GM19240 (cell line): ENCODE measurements around the gene PCDHAC1.
"Not testable (repeated sequence)": the region's sequence is repeated elsewhere in the genome, so short reads cannot be mapped to it uniquely, and the experiment has no call there.

Source experiments
- DNase-seq: peaks from one replicate; pipeline ENCODE4 v3.0.0; 2011; ENCODE audit warnings: low spot score; ENCODE audit not compliant: insufficient read length

PCDHAC1 gene

GRCh38 chr5:140925806-140926442 lies at the start of gene PCDHAC1:
Gene PCDHAC1, plus strand, starts transcription at chr5:140926299. Its CDS starts 594 bp downstream, at chr5:140926893.
- DNase-seq: no peak

DNA sequence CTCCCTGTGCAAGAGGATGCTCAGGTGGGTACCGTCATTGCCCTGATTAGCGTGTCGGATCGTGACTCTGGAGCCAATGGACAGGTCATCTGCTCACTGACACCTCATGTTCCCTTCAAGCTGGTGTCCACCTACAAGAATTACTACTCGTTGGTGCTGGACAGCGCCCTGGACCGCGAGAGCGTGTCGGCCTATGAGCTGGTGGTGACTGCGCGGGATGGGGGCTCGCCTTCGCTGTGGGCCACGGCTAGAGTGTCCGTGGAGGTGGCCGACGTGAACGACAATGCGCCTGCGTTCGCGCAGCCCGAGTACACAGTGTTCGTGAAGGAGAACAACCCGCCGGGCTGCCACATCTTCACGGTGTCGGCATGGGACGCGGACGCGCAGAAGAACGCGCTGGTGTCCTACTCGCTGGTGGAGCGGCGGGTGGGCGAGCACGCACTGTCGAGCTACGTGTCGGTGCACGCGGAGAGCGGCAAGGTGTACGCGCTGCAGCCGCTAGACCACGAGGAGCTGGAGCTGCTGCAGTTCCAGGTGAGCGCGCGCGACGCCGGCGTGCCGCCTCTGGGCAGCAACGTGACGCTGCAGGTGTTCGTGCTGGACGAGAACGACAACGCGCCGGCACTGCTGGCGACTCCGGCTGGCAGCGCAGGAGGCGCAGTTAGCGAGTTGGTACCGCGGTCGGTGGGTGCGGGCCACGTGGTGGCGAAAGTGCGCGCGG lies 49.4 kb upstream of the PCDHAC1 start:
- not testable (repeated sequence) for DNase-seq

DNA sequence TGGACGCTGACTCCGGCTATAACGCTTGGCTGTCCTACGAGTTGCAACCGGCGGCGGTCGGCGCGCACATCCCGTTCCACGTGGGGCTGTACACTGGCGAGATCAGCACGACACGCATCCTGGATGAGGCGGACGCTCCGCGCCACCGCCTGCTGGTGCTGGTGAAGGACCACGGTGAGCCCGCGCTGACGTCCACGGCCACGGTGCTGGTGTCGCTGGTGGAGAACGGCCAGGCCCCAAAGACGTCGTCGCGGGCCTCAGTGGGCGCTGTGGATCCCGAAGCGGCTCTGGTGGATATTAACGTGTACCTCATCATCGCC lies 48.9 kb upstream of the PCDHAC1 start:
- no peak for DNase-seq

DNA sequence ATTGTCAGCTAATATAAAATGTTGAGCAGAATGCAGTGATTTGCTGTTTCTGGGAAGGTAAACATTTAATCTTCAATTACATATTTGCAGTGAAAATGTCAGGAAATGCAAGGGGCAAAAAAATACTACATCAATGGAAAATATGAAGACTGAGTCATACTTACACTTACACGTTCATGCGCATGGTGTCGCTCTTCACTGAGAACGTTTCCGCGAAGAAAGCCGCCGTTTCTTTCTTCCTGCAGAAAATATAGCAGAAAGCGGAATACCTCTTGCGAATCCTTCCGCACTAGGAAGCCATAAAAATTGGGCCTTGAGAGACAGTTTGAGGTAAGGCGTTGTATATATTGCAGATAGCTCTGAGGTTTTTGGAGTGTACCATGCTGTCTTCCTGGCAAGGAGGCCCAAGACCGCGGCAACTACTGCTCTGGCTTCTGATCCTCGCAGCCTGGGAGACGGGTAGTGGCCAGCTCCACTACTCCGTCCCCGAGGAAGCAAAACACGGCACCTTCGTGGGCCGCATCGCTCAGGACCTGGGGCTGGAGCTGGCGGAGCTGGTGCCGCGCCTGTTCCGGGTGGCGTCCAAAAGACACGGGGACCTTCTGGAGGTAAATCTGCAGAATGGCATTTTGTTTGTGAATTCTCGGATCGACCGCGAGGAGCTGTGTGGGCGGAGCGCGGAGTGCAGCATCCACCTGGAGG lies 44.1 kb upstream of the PCDHAC1 start, which contains the start of gene PCDHA13:
Gene PCDHA13 (plus strand): TSS at position 236 of the 702 bp plus-strand sequence. CDS start 145 bp downstream, at position 381.
- DNase-seq: no peak

DNA sequence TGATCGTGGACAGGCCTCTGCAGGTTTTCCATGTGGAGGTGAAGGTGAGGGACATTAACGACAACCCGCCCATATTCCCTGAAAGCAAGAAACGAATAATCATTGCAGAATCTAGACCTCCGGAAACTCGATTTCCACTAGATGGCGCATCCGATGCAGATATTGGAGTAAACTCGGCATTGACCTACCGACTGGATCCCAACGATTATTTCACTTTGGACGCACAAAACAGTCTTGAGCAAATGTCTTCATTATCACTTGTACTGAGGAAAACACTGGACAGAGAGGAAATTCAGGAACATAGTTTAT lies 43.6 kb upstream of the PCDHAC1 start:
- DNase-seq: no peak

GRCh38 chr5:140883373-140883772 lies 42.7 kb upstream of the PCDHAC1 start:
- DNase-seq: no peak

DNA sequence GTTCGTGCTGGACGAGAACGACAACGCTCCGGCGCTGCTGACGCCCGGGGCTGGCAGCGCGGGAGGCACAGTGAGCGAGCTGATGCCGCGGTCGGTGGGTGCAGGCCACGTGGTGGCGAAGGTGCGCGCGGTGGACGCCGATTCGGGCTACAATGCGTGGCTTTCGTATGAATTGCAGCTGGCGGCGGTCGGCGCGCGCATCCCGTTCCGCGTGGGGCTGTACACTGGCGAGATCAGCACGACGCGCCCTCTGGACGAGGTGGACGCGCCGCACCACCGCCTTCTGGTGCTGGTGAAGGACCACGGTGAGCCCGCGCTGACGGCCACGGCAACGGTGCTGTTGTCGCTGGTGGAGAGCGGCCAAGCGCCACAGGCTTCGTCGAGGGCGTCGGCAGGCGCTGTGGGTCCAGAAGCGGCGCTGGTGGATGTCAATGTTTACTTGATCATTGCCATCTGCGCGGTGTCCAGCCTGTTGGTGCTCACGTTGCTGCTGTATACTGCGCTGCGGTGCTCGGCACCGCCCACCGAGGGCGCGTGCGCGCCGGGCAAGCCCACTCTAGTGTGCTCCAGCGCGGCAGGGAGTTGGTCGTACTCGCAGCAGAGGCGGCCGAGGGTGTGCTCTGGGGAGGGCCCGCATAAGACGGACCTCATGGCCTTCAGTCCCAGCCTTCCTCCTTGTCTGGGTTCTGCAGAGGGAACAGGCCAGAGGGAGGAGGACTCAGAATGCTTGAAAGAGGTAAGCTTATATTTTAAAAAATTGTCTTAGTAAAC lies 42.0 kb upstream of the PCDHAC1 start:
- DNase-seq: no peak

- no peak for DNase-seq
Observed at GRCh38 chr5:140916325-140916724, 9.8 kb upstream of the PCDHAC1 start.

DNA sequence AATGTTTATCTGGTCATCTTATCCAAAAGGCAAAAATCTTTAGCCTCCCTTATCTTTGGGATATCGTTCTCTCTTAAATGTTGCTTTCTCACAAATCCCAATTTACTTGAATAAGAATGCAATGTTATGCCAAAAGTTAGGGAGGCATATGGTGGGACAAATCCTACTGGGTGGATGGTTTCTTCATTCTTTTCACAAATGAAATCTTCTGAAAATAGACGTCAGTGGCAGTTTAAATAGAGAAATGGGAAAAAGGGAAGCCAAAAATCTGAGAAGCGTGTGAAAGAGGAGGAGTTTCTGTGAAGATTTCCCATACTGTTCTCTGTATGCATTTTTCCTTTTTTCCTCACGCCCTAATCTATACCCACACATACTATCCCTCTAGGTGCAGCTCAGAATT lies 2.5 kb upstream of the PCDHAC1 start:
- DNase-seq: no peak

- DNase-seq: no peak
Observed at GRCh38 chr5:140926443-140927227, 536 bp downstream of the PCDHAC1 start.

DNA sequence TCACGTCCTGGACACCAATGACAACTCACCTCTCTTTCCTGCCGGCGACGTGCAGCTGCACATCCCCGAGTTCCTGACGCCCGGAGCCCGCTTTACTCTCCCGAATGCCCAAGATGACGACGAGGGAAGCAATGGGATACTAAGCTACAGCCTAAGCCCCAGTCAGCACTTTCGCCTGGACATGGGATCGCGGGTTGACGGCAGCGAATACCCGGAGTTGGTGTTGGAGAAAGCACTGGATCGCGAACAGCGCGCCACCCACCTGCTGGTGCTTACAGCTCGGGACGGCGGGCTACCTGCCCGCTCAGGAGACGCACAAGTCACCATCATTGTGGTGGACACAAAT lies 1.1 kb downstream of the PCDHAC1 start:
- no peak for DNase-seq

DNA sequence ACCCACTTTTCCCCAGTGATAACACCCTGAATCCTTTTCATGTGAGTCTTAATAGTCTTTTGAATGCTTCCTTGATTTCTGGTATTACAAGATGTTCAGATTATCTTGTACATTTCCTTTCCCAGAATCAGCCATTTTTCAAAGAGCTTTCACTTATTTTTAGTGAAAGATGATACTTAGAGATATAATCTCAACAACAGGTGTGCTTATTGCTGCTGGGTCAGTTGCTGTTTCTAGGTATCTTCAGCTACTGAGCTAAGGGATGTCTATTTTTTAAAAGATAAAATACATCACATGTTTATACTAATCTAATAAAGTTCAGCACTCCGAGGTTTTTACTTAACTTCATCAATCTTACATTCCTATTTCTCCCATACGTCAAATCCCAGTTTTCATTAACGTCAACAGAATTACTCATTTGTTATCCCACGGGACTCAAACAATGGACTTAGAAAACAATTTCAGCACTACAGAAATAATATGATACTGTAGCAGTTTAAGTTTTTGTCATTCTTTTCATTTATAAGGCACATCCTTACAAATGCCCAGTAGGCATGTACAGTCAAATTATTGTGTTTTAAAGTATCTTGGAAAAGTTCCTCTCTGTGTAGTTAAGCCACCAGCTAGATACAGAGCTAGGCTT lies 9.0 kb downstream of the PCDHAC1 start:
- no peak for DNase-seq

DNA sequence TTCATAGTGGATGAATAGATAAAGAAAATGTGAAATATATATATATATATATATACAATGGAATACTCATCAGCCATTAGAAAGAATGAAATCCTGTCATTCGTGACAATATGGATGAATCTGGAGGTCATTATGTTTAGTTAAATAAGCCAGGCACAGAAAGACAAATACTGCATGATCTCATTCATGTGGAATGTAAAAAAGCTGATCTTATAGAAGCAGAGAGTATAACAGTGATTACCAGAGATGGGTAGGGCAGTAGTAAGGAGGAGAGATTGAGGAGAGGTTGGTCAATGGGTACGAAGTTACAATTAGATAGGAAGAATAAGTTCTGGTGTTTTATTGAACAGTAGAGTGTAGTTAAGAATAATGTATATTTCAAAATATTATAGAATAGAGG lies 20.5 kb downstream of the PCDHAC1 start:
- DNase-seq: no peak

DNA sequence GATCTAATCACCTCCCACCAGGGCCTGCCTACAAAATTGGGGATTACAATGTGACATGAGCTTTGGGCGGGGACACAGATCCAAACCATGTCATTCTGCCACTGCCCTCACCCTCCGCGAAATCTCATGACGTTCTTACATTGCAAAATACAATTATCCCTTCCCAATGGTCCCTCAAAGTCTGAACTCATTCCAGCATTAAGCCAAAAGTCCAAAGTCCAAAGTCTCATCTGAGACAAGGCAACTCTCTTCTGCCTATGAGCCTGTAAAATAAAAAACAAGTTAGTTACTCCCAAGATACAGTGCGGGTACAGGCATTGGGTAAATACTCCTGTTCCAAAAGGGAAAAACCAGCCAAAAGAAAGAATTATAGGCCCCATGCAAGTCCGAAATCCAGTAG lies 25.5 kb downstream of the PCDHAC1 start:
- no peak for DNase-seq

GRCh38 chr5:140953234-140953633 lies 27.1 kb downstream of the PCDHAC1 start:
- no peak for DNase-seq

DNA sequence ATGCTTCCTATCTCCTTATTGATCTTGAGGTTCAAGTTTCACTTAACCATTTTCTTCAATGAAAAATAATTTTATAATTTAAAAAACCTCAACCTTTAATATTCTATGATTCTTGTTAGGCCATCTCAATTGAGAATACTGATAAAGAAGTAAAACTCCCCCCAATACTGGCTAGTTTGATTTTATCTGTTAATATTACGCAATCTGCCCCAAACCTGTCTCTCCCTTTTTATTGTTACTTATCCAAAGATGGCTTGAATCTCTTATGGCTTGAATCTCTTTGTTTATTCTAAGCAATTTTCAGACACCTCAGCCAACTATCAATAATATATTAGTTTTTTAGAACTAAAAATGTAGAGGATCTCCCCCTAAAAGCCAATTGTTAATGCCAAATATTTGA lies 36.1 kb downstream of the PCDHAC1 start:
- DNase-seq: no peak

GRCh38 chr5:140964356-140964755 lies 38.3 kb downstream of the PCDHAC1 start:
- DNase-seq: no peak

DNA sequence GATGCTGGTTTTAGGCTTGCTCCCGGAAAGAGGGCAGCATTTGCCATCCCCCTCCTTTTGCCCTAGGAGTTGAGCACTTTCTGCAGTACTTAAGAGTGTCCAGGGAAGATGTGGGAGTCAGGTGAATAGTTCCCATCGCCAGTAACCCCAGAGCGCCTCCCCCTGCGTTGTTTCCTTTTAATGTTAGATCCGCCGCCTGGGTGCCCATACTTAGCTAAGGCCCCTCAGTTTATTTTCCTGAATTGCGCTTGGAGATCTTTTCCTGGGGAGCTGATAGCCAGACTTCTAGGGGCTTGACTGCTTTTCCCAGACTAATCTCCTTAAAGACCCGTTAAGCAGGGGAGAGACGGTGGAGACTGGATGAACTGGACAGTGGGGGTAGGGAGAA lies 39.8 kb downstream of the PCDHAC1 start:
- DNase-seq: no peak

GRCh38 chr5:140966293-140967225 lies 40.5 kb downstream of the PCDHAC1 start, which contains the start of gene PCDHAC2:
Gene PCDHAC2, plus strand, starts transcription at chr5:140966476. Its CDS starts 291 bp downstream, at chr5:140966767.
- DNase-seq: no peak
